Measurements from ENCODE around the gene AREG.

AREG gene

DNA sequence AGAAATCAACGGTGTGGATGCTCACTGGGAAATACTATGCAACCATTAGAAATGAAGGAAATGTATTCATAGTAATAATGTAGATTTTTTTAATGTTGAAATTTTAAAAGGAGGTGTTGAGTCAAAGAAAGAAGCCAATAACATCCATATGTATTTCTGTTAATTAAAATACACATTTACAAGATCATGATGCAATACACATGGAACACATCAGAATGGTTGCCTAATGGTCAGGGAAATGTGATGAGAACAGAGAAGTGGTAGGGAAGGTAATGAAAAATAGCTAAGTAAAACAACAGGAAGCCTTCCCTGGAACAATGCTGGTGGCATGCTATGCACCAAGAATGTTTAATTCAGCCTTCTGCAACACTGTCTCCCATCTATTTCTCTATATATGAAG is 18.2 kb downstream of the AREG start:
- DNase-seq (ENCODE audit: low read depth), result no peak

DNA sequence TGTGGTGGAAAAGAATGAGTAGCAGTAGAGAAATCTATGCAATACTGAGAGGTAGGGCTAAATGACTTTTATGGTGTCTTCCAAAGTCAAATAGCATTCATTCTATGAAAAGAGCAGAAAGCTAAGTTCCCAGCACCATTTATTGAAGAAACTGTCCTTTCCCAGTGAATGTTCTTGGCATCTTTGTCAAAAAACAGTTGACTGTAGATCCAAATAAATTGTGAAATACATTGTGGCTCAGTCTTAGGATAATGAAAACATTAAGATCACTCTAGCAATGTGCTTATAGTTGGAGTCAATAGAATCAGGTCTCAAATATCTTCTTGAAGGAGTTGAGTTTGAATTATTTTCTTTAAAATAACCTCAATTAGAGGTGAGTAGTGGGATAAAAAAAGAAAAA is 19.4 kb downstream of the AREG start:
- DNase-seq (ENCODE audit: low read depth), result no peak

DNA sequence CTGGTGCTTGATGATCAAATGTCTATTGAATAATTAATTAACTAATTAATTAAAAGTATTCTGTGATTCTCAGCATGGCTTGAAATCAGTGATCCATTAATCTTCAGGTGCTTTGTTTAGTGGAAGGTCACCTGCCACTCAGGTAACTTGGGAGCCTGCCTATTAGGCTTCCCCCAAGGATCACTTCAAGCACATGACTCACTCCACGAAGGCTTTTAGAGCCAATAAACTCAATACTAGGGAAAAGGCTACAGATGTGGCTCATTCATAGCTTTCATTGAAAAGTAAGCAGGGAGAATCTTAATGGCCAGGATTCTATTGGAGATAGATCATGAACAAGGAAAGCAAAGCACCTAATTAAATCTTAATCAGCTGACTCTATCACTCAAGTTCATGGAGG is 21.3 kb downstream of the AREG start:
- DNase-seq (ENCODE audit: low read depth), result no peak

DNA sequence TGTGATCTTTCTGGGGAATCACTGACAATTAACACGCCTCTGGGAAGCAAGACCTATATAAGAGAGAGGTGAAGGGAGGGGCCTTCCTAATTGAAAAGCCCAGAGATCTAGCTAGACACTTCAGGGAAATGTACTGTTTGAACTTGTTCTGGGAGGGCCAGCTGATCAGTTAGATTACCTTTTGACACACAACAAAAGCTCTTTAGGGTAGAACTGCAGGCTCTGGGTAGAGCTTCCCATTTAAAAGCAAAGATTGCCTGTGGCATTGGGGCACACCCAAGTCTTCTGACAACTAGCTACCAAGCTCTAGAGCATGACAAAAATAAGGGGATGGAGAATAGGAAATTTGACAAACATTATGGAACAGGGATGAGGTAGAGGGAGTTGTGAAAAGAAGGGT is 26.3 kb downstream of the AREG start:
- no peak for DNase-seq (ENCODE audit: low read depth)

DNA sequence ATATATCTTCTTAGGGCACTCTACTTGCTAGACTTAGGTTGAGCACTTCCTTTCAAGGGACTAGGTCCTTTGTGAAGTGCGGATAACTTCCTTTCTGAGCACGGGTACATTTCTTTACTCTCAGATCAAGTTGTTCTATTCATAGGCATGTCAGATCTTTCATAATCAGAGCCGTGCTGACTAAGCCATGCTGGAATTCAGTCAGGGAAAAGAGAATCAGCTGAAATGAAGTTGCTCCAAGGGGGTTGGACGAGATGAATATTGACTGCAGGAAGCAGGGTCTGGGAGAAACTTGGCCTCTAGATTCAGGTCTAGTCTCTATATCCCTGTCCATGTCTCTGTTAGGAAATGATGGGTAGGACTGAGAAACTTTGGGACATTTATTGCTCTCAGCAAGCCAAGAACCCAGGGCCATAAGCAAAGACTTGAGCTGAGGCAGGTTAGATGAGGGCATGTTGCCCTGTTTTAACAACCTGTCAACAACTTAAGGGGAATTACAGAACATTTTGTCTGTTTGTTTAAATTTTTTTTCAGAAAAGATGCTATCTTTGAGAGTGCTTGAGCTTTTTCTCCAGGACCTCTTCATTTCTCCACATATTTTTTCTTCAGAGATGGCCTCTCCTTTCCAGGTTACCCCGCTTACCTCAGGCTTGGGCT is 28.3 kb downstream of the AREG start:
- DNase-seq (ENCODE audit: low read depth), result no peak

DNA sequence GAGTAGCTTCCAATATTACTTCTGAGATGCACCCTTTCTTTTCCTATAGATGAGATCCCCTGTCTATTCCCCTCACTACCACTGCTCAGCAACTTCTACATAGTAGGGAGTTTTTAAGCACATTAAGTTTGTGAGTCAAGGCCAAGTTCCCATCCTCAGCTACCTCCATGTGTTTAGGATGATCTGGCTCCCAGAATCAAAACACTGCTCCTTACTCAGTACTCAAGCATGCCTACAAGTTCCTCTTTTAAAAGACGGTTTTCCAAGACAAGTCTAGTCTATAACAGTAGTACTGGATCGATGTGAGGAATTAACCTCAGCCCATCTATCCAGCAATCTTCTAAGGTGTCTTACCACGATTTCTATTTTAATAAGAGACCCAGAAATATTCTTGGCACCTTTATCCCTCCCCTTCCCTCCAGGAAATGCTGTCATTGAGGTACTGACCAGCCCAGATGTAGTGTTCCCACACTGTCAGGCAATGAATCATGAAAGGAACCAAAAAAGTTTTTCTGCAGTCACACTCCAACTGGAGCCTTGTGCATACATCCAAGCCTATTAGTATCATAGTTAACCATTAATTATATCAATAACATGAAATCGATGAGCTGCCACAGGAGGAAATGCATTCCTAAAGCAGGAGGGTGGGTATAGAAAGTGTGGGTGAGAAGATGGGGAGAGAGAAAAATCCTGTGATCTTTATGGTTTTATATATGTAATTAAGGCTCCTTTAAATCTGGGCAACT is 29.6 kb downstream of the AREG start:
- DNase-seq (ENCODE audit: low read depth), result no peak

DNA sequence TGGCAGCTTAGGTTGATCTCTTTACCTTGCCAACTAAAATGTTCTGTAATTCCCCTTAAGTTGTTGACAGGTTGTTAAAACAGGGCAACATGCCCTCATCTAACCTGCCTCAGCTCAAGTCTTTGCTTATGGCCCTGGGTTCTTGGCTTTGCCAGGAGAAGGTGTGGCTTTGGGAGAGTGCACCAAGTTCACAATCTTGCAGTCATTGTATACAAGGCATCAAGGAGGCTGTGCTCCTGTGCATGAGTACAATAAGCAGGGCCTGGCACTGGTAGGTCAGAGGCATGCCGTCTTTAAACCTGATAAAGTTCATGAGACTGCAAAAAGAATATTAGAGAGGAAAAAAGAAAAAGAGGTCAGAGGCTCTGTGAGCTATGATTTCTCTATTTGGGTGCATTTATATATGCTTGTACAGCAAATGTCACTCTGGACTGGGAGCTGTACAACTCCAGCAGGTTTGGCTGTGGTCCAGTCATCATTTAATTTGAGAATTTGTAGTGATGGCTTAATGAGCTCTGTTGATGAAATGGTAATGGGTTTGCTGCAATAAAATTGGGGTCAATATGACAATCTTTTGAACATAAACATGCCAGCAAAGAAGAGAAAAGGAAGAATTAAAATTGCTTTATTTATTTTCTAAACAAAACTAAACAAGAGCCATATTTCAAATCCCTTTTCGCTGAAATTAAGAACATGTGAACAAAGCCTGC is 30.3 kb downstream of the AREG start:
- DNase-seq (ENCODE audit: low read depth), result no peak

DNA sequence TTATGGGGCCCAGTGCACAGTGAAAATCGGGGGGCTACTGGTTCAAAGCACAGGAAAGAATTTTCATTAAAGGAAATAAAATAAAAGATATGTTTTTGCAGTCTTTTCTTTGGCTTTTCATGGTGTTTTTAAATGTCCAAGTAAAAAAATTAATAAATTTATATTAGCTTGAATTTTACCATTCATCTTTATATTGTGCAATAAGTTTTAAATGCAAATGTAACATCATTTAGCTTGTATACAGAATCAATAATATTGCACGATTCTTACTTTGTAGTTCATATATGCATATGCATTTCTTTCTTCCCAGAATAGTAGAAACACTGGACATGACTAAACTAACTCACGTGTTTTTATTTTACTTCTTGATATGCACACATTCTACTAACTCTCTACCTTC is 31.0 kb downstream of the AREG start:
- DNase-seq (ENCODE audit: low read depth), result no peak

DNA sequence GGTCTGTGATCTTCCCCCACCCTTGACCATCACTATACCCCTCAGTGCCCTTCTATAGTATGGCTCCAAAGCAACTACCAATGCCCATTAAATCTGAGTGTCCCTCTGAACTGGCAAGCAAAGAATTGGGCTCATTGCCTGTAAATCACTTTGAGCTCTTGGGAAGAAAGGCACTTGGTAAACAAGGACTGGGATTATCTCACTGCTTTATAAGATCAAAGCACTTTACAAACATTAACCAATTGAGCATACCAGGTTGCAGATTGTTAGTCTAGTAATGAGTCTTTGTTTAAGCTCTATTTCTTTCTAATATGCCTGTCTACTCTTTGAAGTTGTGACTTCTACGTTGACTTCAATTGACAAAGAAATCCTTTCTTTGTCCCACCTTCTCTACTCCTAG is 34.1 kb downstream of the AREG start:
- DNase-seq (ENCODE audit: low read depth), result no peak

DNA sequence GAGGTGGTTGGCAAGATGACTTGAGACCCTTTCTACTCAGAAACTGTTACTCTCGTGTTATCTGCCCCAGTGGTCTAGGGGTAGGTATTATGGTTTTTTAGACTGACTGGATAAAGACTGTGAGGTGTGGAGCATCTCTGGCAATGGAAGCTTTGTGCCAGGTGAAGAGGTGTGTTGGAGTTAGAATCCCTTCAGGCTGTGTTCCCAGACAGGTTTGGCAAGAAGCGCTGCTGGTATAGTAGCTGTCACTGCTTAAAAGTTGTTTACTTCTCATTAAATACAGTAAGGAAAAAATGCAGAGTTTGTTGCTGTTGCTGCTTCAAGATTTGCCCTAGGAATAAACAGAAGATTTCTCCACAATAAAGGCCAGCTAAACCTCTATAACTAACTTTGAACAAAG is 35.3 kb downstream of the AREG start:
- no peak for DNase-seq (ENCODE audit: low read depth)

DNA sequence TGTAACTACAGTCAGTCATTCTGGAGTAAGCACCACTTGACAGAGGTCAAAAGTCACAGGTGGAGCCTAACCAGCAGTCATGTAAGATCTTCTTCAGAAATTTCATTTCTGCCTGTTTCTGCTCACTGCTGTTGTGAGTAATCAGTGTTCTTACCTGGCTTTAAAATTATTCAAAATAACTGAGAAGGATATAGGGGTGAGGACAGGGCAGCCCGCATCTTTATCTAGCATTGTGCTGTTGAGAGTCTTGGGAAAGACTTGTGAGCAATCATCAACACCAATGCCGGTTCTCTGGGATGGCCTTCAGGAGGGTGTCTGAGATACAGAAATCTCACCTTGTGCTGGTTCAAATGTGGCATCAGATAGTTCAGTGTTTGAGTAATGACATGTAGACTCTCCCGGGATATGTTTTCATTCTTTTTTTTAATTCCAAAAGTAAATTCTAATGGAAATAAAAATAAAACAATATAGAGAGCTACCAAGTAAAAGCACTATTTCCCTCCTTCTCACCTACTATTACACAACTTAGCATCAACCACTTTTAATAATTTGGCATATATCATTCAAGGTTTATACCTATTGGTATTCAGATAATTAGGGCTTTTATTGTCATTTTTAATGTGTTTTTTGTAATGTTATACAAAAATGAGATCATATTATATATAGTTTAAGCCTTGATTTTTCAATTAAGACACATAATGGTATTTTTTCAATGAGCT is 37.1 kb downstream of the AREG start:
- no peak for DNase-seq (ENCODE audit: low read depth)

DNA sequence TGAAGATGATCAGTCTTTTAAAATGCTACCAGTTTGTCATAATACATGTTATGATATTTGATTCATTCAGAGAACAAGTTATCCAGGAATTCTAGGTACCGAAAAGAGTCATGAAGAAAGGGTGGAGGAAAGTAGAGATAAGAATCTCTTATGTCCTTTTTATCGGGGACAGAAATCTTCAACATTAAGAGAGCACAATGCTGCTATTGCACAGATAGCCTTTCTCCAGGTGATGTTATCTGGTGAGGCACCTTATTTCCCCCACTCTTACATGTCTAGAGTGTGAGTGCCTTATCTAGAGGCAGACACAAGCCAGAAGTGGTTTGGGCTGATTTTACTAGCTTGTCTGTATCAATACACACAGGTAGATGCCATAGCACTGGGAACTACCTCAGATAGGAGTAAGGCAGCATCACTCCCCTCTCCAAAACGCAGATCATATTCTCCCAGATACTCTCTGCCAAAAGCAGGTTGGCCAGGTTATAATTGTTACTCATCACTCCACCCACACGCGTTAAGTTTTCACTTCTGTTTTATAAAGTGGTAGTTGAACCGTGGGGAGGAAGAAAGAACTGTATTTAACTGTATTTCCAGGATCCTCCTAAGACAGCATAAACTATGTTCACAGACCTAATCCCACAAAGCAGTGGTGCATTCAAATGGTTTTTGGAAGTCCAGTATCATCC is 38.4 kb downstream of the AREG start:
- DNase-seq (ENCODE audit: low read depth), result no peak

DNA sequence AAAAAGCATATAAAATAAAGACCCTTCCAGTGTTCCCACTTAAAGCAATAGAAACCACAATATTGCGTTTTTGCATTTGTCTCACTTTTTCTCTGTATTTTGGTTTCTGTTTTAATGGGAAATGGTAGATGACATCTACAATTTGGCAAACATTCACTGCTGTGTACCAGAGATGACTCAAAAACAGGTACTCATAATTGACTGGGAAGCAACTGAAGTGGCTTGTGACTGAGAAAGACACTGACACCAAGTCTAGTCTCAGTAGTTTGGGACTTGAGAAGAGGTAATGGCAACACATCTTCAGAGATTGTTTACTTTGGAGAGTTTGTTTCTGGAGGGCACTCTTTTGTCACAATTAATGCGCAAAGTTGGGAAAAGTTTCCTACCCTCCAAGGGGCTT is 42.0 kb downstream of the AREG start:
- DNase-seq (ENCODE audit: low read depth), result no peak

DNA sequence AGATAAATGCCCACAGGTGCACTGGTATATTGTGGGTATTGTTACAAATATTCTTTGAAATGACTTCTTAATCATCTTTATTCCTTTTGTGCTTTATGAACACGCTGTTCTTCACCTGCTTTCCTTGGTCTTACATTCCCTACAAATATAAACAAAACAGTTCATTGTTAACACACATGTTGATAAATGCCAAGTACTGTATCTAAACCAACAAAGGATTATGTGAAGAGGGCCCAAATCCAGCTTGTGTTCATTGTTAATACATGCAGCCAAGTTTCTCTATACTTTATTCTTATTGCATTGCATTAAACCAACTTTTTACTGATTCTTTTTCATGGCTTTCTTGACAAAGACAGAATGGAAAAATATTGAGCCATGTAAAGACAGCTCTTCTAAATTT is 42.8 kb downstream of the AREG start:
- no peak for DNase-seq (ENCODE audit: low read depth)

DNA sequence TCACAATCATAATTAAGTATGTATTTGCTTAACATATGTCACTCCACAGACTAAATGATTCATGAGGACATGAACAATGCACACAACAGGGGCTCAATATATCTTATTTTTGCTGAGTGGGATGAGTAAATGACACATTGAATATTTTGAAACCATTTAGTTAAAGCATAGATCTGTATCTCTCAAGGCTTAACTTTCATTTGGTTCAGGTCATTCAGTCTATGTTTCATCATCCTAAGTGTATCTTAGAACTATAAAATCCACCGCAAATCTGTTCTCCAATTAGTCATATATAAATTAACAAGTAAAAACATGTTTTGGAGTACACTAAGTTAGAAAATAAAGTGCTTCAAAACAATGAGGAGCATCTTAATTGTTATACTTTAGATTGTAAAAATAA is 45.8 kb downstream of the AREG start:
- DNase-seq (ENCODE audit: low read depth), result no peak

DNA sequence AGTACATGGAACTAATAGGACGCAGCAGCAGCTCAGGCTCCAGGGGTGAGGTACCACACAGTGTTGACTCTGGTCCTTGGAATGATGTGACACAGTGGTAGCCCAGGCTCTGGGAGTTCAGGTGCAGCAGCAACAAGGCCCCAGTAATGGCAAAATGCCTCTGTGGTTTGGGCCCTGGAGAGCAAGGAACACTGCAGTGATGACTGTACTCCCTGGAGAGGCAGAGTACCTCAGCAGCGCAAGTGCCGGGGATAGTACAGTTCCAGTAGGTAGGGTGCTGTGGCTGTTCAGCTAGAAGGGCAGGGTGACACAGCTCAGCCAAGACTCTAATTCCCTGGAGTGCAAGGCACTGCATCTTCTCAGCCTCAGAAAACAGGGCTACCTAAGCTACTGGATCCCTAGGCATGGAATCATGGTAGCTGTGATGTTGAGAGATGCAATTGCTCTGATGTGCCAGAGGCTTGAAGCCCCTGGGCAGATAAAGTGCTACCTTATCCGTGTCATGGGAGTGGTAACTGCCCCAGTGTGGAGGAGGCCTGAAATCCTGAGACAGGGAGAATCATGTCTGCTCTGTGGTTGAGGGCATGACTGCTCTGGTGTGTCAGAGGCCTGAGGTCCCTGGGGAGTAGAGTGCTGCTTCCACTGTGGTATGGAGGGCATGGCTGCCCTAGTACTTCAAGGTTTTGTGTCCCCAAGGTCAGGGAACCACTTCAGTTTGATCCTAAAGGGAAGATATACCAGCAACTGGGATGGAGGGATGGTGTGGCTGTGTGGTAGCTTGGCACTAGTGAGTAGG is 55.2 kb downstream of the AREG start:
- DNase-seq (ENCODE audit: low read depth), result no peak

DNA sequence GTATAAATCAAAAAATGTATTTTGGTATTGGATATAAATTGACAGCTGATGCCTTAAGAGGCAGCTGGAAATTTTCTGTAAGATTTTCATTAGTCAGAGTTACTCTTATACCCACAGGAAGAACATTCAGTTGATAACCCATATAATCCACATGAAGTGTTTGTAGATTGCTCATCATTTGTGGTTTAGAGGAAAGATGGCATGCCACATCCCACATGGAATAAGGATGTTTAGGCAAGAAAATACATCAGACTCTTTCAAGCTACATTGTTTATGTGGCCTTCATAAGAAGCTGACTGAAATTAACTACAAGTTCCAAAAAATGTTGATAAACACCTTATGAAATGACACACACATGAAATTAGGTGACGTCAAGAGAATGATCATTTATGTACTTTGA is 56.6 kb downstream of the AREG start:
- no peak for DNase-seq (ENCODE audit: low read depth)

DNA sequence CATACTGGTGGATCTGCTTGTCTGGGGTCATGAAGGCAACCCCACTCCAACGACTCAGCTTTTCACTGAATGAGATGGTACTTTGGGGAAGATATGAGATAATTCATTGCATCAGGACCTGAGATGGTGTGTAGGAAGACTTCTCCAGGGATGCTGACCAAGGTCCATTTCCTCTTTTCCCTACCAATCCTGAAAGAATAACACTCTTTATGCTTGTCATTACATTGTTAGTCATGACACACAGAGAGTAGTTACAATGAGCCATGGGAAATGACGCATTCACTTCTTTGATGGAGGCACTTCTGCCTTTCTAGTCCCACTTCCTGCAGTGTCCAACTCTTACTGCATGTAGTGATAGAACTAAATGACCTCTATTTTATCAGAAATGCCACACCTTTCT is 58.6 kb downstream of the AREG start:
- DNase-seq (ENCODE audit: low read depth), result no peak

DNA sequence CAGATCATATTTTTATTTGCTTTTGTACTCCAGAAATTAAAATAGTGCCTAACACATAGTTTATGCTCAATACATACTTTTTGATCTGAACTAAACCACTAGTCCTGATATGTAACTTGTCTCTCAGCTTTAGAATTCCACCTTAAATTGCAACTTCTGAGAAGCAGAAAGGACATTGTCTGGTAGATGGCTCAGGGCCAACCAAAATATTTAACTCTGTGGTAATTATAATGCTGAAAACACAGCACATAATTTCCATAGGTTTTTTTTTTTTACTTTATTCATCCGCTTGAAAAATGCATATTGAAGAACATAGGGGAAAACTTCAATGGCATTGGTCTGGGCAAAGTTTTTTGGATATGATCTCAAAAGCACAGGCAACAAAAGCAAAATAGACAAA is 59.3 kb downstream of the AREG start:
- DNase-seq (ENCODE audit: low read depth), result no peak
